A673 (cell line): ENCODE data around the gene CAPZB. TPM values are rescaled to one million over a fixed set of nuclear protein-coding genes. Genes with fewer than 3 reads are reported as not detected.
A peak's percentile ranks its signal among the peaks of the same experiment; 100 is the strongest.

Source experiments
- BruUV-seq: library from RNA; stranded (reverse); fragments of 400-500 nt; replicated peaks from 2 replicates; lab custom pipeline; 2021; lab: Mats Ljungman, UMichigan
- CTCF ChIA-PET: fragments of 300-600 bp; sonication (Branson Sonifier 250); formaldehyde crosslinking; loops from one replicate; lab custom pipeline; 2022; ENCODE audit warnings: antibody characterized with exemption; lab: Charles Lee
- POLR2A ChIA-PET: fragments of 300-600 bp; sonication (Branson Sonifier 250); formaldehyde crosslinking; loops from one replicate; lab custom pipeline; 2022; ENCODE audit warnings: antibody characterized with exemption; ENCODE audit not compliant: low non-redundant PET; lab: Charles Lee
- DNase-seq: peaks from one replicate; pipeline ENCODE4 v3.0.0-alpha.2; 2015; ENCODE audit warnings: low spot score
- H3K27ac ChIP-seq: fragments of 200-600 bp; sonication (generic); 2 replicates; pipeline ENCODE4 v1.5.1; 2016; ENCODE audit warnings: mixed run types, low read depth, mild to moderate bottlenecking, mixed read lengths, antibody characterized with exemption, low read length; ENCODE audit not compliant: poor library complexity, severe bottlenecking
- H3K27me3 ChIP-seq: fragments of 200-600 bp; sonication (generic); replicated peaks from 2 replicates; pipeline ENCODE4 v1.6.1; 2017; ENCODE audit warnings: mixed run types, low read depth, mild to moderate bottlenecking, mixed read lengths, antibody characterized with exemption, low read length; ENCODE audit not compliant: insufficient read depth, poor library complexity
- H3K36me3 ChIP-seq: fragments of 200-600 bp; sonication (generic); 2 replicates; pipeline ENCODE4 v1.6.1; 2016; ENCODE audit warnings: mixed run types, mild to moderate bottlenecking, mixed read lengths, antibody characterized with exemption, low read length; ENCODE audit not compliant: insufficient read depth, poor library complexity, severe bottlenecking
- H3K4me1 ChIP-seq: fragments of 200-600 bp; sonication (generic); 2 replicates; pipeline ENCODE4 v1.6.1; 2017; ENCODE audit warnings: mixed run types, mild to moderate bottlenecking, mixed read lengths, antibody characterized with exemption, low read length; ENCODE audit not compliant: insufficient read depth, poor library complexity, severe bottlenecking
- H3K4me3 ChIP-seq: fragments of 200-600 bp; sonication (generic); 2 replicates; pipeline ENCODE4 v1.5.1; 2016; ENCODE audit warnings: low read depth, mixed run types, mild to moderate bottlenecking, mixed read lengths, low read length; ENCODE audit not compliant: poor library complexity, severe bottlenecking
- H3K9me3 ChIP-seq: fragments of 200-600 bp; sonication (generic); 2 replicates; pipeline ENCODE4 v1.6.1; 2016; ENCODE audit warnings: mixed run types, low read depth, mild to moderate bottlenecking, mixed read lengths, antibody characterized with exemption, low read length; ENCODE audit not compliant: poor library complexity, severe bottlenecking
- EZH2 ChIP-seq: fragments of 200-600 bp; sonication (generic); IDR thresholded peaks from 2 replicates; pipeline ENCODE4 v1.6.1; 2017; ENCODE audit warnings: borderline replicate concordance, low read depth, mild to moderate bottlenecking, mixed read lengths, antibody characterized with exemption, low read length; ENCODE audit not compliant: poor library complexity, severe bottlenecking
- intact Hi-C: fragments of 100-400 bp; cut with micrococcal nuclease; formaldehyde crosslinking; loops from one replicate; pipeline ENCODE4 v1.10.0; 2022; ENCODE audit not compliant: unreplicated experiment
- total RNA-seq: library from RNA; stranded (reverse); gene quantifications from 2 replicates; pipeline ENCODE4 v1.2.3, GENCODE V29; 2021
- TF ChIP-seq, protein P1 (sequence below): fragments of 300-800, 200-600 bp; sonication (generic); conservative IDR thresholded peaks from 2 replicates; pipeline ENCODE4 v1.5.1; 2017; ENCODE audit warnings: low read depth, mild to moderate bottlenecking, antibody characterized with exemption, low read length, moderate library complexity, mixed read lengths

Gene CAPZB
- total RNA-seq, 1 experiment from 2014 or later = 214 TPM

DNA sequence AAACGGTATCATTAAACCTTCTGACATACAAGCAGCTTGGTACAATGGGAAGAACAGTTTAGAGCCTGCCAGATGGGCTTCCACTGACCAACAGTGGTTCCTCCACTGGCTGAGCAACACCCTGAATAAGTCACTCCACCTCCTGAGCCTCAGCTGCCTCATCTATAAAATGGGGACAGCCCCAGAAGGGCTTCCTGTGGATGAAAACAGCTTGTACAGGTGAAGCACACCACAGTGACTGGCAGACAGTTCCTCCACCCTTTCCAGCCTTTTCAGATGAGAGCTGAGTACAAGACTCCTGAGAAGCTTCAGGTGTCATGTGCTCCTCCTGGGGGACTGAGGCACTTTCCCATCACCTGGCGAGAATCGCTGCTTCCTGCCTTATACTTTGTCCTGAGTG, 2.1 kb downstream of the CAPZB start:
- no TSS peak for BruUV-seq
- H3K27me3 ChIP-seq = no peaks in the 10 kb centered on the region
- intact Hi-C loops = no loop called here
- POLR2A ChIA-PET = no interaction called here
- peaks cover 14% of the 10 kb centered on the region for H3K4me1 ChIP-seq
- no peak overlapping the region for H3K27ac ChIP-seq
- no peaks in the 10 kb centered on the region for H3K9me3 ChIP-seq
- peaks cover 8% of the 10 kb centered on the region for H3K36me3 ChIP-seq
- no peak for DNase-seq
- H3K4me3 ChIP-seq = peak overlapping the region; percentile 90
- no peak for TF ChIP-seq EZH2
- TF ChIP-seq, protein P1, sequence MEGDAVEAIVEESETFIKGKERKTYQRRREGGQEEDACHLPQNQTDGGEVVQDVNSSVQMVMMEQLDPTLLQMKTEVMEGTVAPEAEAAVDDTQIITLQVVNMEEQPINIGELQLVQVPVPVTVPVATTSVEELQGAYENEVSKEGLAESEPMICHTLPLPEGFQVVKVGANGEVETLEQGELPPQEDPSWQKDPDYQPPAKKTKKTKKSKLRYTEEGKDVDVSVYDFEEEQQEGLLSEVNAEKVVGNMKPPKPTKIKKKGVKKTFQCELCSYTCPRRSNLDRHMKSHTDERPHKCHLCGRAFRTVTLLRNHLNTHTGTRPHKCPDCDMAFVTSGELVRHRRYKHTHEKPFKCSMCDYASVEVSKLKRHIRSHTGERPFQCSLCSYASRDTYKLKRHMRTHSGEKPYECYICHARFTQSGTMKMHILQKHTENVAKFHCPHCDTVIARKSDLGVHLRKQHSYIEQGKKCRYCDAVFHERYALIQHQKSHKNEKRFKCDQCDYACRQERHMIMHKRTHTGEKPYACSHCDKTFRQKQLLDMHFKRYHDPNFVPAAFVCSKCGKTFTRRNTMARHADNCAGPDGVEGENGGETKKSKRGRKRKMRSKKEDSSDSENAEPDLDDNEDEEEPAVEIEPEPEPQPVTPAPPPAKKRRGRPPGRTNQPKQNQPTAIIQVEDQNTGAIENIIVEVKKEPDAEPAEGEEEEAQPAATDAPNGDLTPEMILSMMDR = no peak
- CTCF ChIA-PET = no interaction called here

DNA sequence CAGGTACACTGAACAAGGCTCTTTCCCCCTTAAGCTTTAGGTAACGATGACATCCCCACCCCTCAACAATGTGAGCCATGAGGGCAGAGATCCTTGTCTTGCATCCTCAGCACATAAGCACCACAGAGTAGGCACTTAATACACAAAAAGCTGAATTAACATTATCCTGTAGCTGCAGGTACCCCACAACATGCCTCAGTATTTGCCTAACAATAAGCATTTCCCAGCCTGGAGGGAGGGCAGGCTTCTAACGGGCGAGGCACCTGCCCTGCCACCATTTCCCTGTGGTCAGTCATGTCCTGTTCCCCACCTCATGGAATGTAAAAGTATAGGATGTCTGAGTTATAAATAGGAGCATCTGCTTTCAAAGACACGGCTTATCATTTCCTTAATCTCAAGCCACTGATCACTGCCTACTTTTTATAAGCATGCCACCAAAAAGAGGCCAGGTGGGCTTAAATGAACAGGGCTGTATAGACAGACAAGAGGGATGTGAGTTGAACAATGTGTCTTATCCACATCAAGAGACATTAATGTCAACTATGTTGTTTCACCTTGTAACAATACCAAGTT, 3.4 kb downstream of the CAPZB start:
- no peaks in the 10 kb centered on the region for H3K9me3 ChIP-seq
- no peak overlapping the region for H3K27ac ChIP-seq
- no peak overlapping the region for H3K4me3 ChIP-seq
- ChIA-PET POLR2A (no interaction called here), CTCF (no interaction called here)
- no peak for DNase-seq
- no TSS peak for BruUV-seq
- intact Hi-C loops = no loop called here
- H3K4me1 ChIP-seq = peaks cover 14% of the 10 kb centered on the region
- H3K36me3 ChIP-seq = peaks cover 8% of the 10 kb centered on the region
- H3K27me3 ChIP-seq = no peaks in the 10 kb centered on the region
- TF ChIP-seq, protein P1 = no peak
- TF ChIP-seq EZH2 = no peak

DNA sequence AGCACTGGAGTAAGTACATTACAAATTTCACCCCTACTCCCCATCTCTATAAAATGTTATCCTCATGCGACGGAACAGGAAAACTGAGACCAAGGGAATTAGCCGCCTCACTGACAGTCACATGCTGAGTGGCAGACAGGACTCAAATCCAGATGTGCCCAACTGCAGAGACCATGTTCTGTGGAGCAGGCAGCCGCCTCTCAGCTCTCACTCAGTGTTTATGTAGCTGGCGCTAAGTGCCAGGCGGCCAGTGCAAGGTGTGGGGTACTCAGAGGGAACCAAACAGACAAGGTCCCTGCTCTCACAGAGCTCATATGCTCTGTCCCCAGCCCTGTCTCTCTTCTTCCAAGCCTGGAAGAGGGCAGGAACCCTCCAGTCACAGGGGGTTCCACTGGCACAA, 5.1 kb downstream of the CAPZB start:
- Histone ChIP-seq H3K27ac (no peak overlapping the region), H3K36me3 (peaks cover 8% of the 10 kb centered on the region), H3K4me3 (no peak overlapping the region), H3K9me3 (no peaks in the 10 kb centered on the region), H3K27me3 (no peaks in the 10 kb centered on the region), H3K4me1 (peaks cover 14% of the 10 kb centered on the region)
- BruUV-seq = no TSS peak
- no peak for DNase-seq
- TF ChIP-seq EZH2 = no peak
- TF ChIP-seq, protein P1 = no peak
- intact Hi-C loops = no loop called here
- ChIA-PET POLR2A (no interaction called here), CTCF (no interaction called here)
